GM23338 (cell line): ENCODE data around the gene FOXK2. TPM values are rescaled to one million over a fixed set of nuclear protein-coding genes. Genes with fewer than 3 reads are reported as not detected.

Experiments
- ATAC-seq: fragments of 200-7000 bp; cut with Tn5 transposase; 3 replicates; pipeline ENCODE4 v1.9.1; 2020
- DNase-seq: peaks from one replicate; pipeline ENCODE4 v3.0.0-alpha.2; 2015; ENCODE audit warnings: low spot score
- H2AFZ ChIP-seq: fragments of 200-600 bp; sonication (generic); 2 replicates; pipeline ENCODE4 v1.8.0; 2016; ENCODE audit warnings: antibody characterized with exemption, mild to moderate bottlenecking, moderate library complexity
- H3F3A ChIP-seq: fragments of 200-600 bp; sonication (generic); replicated peaks from 2 replicates; pipeline ENCODE4 v1.8.0; 2017; ENCODE audit warnings: antibody characterized with exemption, mixed run types, low read depth
- H3K27ac ChIP-seq: fragments of 200-600 bp; sonication (generic); 2 replicates; pipeline ENCODE4 v1.6.1; 2016; ENCODE audit warnings: low read depth
- H3K27me3 ChIP-seq: fragments of 200-600 bp; sonication (generic); 2 replicates; pipeline ENCODE4 v1.8.0; 2016; ENCODE audit warnings: mild to moderate bottlenecking, mixed run types, moderate library complexity; ENCODE audit not compliant: insufficient read depth
- H3K36me3 ChIP-seq: fragments of 200-600 bp; sonication (generic); 2 replicates; pipeline ENCODE4 v1.8.0; 2016; ENCODE audit warnings: mild to moderate bottlenecking; ENCODE audit not compliant: insufficient read depth
- H3K4me1 ChIP-seq: fragments of 200-600 bp; sonication (generic); 2 replicates; pipeline ENCODE4 v1.8.0; 2016; ENCODE audit warnings: mild to moderate bottlenecking, moderate library complexity; ENCODE audit not compliant: insufficient read depth
- H3K4me2 ChIP-seq: fragments of 200-600 bp; sonication (generic); 2 replicates; pipeline ENCODE4 v1.7.1; 2017; ENCODE audit warnings: mixed run types
- H3K4me3 ChIP-seq: fragments of 200-600 bp; sonication (generic); 2 replicates; pipeline ENCODE4 v1.6.1; 2016; ENCODE audit warnings: mixed run types
- H3K79me2 ChIP-seq: fragments of 200-600 bp; sonication (generic); replicated peaks from 2 replicates; pipeline ENCODE4 v1.8.0; 2017; ENCODE audit warnings: mild to moderate bottlenecking; ENCODE audit not compliant: insufficient read depth
- H3K9me2 ChIP-seq: fragments of 200-600 bp; sonication (generic); 2 replicates; pipeline ENCODE4 v1.8.0; 2017; ENCODE audit not compliant: insufficient read depth
- H4K20me1 ChIP-seq: fragments of 200-600 bp; sonication (generic); replicated peaks from 2 replicates; pipeline ENCODE4 v1.8.0; 2017; ENCODE audit warnings: mild to moderate bottlenecking; ENCODE audit not compliant: insufficient read depth
- H3K27ac Mint-ChIP-seq: 2 replicates; pipeline ENCODE4 v1.8.0; 2020; ENCODE audit warnings: inconsistent platforms, mild to moderate bottlenecking, moderate library complexity, mixed read lengths
- H3K27me3 Mint-ChIP-seq: 3 replicates; pipeline ENCODE4 v1.8.0; 2022; ENCODE audit warnings: low read depth, mild to moderate bottlenecking, moderate library complexity, mixed read lengths, inconsistent platforms; ENCODE audit not compliant: insufficient read depth, poor library complexity
- H3K36me3 Mint-ChIP-seq: 3 replicates; pipeline ENCODE4 v1.8.0; 2021; ENCODE audit warnings: low read depth, mild to moderate bottlenecking, inconsistent platforms, moderate library complexity, mixed read lengths
- H3K4me1 Mint-ChIP-seq: 3 replicates; pipeline ENCODE4 v1.8.0; 2020; ENCODE audit warnings: mild to moderate bottlenecking, inconsistent platforms, mixed read lengths
- H3K4me3 Mint-ChIP-seq: 3 replicates; pipeline ENCODE4 v1.8.0; 2021; ENCODE audit warnings: moderate library complexity, mild to moderate bottlenecking, inconsistent platforms, mixed read lengths
- H3K9me3 Mint-ChIP-seq: 3 replicates; pipeline ENCODE4 v1.8.0; 2020; ENCODE audit warnings: moderate library complexity, mild to moderate bottlenecking, inconsistent platforms, mixed read lengths
- CTCF ChIP-seq, 2 experiments: fragments of 200-600 bp in 1 of 2; sonication (generic) in 1 of 2; conservative IDR thresholded peaks; 2 replicates each; pipeline versions ENCODE4 v1.5.1 to v1.6.1; 2016 to 2017; ENCODE audit warnings: antibody characterized with exemption in 2 of 2, low read depth in 2 of 2, mild to moderate bottlenecking in 2 of 2, moderate library complexity in 1 of 2
- POLR2AphosphoS5 ChIP-seq: IDR thresholded peaks from 2 replicates; pipeline ENCODE4 v1.6.1; 2016; ENCODE audit warnings: antibody characterized with exemption, low read depth
- STAT1 ChIP-seq: IDR thresholded peaks from one replicate; pipeline ENCODE4 v1.6.1; 2016; ENCODE audit warnings: antibody characterized with exemption; ENCODE audit not compliant: unreplicated experiment
- ZNF331 ChIP-seq: fragments of 250-450 bp; sonication (Bioruptor Pico); IDR thresholded peaks from 2 replicates; pipeline ENCODE4 v1.5.0; 2020; ENCODE audit warnings: low read depth, mild to moderate bottlenecking, moderate library complexity
- ZNF462 ChIP-seq: fragments of 250-450 bp; sonication (Bioruptor Pico); IDR thresholded peaks from 2 replicates; pipeline ENCODE4 v1.5.0; 2020; ENCODE audit warnings: mild to moderate bottlenecking, moderate library complexity
- polyA plus RNA-seq: library from polyadenylated mRNA; unstranded; fragments of >200 nt; fragmentation: Nextera tagmentation; extraction: Ambion mirVana; gene quantifications from 2 replicates; pipeline ENCODE4 v1.2.1, GENCODE V29; 2016
- total RNA-seq: library from RNA; depleted of rRNA; stranded (reverse); fragments of >200 nt; shearing (Covaris generic); gene quantifications from 2 replicates; pipeline ENCODE4 v1.2.3, GENCODE V29; 2014

The FOXK2 gene
- total and polyA plus RNA-seq, 2 experiments from 2014 or later, result 12.3 to 66.0 TPM

GRCh38 chr17:82595893-82596292 lies 76.4 kb downstream of the FOXK2 start:
- H3K36me3 ChIP-seq, result peaks cover 16% of the 10 kb centered on the region; the same call in 1 of the 2 replicates

More at GRCh38 chr17:82595893-82596292, 76.4 kb downstream of the FOXK2 start:
- Histone ChIP-seq H3K27ac (no peak overlapping the region), H3K79me2 (peaks cover 29% of the 10 kb centered on the region), H3K4me1 (no peaks in the 10 kb centered on the region), H4K20me1 (peaks cover 6% of the 10 kb centered on the region; the same call in 1 of the 2 replicates), H3K4me3 (no peak overlapping the region), H3K4me2 (no peak overlapping the region), H3F3A (peaks cover 15% of the 10 kb centered on the region), H3K9me2 (no peaks in the 10 kb centered on the region), H2AFZ (no peak overlapping the region), H3K27me3 (no peaks in the 10 kb centered on the region)
- ATAC-seq (no peak), DNase-seq (no peak)
- H3K4me3 Mint-ChIP-seq, result no peak overlapping the region
- peaks cover 53% of the 10 kb centered on the region for H3K36me3 Mint-ChIP-seq
- H3K9me3 Mint-ChIP-seq, result no peaks in the 10 kb centered on the region; the same call in 2 of the 3 replicates
- no peak for TF ChIP-seq STAT1
- no peak for TF ChIP-seq POLR2AphosphoS5
- TF ChIP-seq CTCF (conservative IDR thresholded peaks at IDR 0.05; ENCODE audit: low read depth in 2 of 2), result no peak
- no peak for TF ChIP-seq ZNF331 (CRISPR knock-in tag)
- TF ChIP-seq ZNF462 (CRISPR knock-in tag), result no peak
- peaks cover 12% of the 10 kb centered on the region for H3K4me1 Mint-ChIP-seq
- H3K27me3 Mint-ChIP-seq, result peaks cover 12% of the 10 kb centered on the region
- no peak overlapping the region for H3K27ac Mint-ChIP-seq
